DND-41 (cell line): ENCODE measurements around the gene ABTB1.

Experiments
- EZH2 ChIP-seq: IDR thresholded peaks from 3 replicates; pipeline ENCODE4 v1.6.1; 2012; ENCODE audit warnings: borderline replicate concordance, low read depth, mild to moderate bottlenecking, moderate library complexity, low read length, inconsistent platforms; ENCODE audit not compliant: severe bottlenecking
- TF ChIP-seq, protein P1 (sequence below): IDR thresholded peaks from 2 replicates; pipeline ENCODE4 v1.5.1; 2012; ENCODE audit warnings: borderline replicate concordance, low read length, moderate library complexity, mild to moderate bottlenecking; ENCODE audit not compliant: poor library complexity, severe bottlenecking; ENCODE audit errors: extremely low read depth

DNA sequence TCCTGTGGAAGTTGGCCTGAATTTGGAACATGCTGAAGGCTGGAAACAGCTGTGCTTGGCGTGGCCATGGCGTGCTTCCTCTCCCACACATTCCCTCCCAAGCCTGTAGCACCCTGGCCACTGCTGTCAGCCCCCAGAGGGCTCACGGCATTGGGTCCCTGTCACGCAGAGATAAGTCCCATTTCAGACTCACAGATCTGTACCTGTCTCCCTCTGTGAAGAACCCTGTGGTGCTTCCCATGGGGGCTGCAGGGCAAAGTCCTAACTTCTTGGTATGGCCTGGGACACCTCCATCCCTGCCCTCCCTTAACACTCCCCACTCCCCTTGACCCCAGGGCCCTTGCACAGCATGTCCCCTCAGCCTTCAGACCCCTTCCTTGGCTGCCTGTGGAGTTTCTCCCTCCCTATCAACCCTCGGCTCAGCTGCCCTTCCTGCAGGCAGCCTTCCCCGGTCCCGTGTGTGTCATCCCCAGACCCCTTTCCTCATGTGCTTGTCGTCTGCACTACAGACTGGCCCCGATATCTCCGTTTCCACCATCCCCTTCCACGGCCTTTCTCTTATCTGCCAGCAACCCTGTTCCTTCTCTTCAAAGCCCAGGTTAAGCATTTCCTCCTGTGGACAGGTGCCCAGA lies 28.6 kb downstream of the ABTB1 start:
- TF ChIP-seq, protein P1, sequence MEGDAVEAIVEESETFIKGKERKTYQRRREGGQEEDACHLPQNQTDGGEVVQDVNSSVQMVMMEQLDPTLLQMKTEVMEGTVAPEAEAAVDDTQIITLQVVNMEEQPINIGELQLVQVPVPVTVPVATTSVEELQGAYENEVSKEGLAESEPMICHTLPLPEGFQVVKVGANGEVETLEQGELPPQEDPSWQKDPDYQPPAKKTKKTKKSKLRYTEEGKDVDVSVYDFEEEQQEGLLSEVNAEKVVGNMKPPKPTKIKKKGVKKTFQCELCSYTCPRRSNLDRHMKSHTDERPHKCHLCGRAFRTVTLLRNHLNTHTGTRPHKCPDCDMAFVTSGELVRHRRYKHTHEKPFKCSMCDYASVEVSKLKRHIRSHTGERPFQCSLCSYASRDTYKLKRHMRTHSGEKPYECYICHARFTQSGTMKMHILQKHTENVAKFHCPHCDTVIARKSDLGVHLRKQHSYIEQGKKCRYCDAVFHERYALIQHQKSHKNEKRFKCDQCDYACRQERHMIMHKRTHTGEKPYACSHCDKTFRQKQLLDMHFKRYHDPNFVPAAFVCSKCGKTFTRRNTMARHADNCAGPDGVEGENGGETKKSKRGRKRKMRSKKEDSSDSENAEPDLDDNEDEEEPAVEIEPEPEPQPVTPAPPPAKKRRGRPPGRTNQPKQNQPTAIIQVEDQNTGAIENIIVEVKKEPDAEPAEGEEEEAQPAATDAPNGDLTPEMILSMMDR: no peak
- TF ChIP-seq EZH2: no peak
